ENCODE results near the gene PLCH2. TPM values are rescaled to one million over a fixed set of nuclear protein-coding genes. Genes with fewer than 3 reads are reported as not detected.

The PLCH2 gene
- total RNA-seq, 5 donors from 2014 or later (not counting 1 experiment from before 2014, with no cell fraction given), result 20.2 to 59.1 (median 27.9) TPM

GRCh38 chr1:2448098-2448445, 28.0 kb upstream of the PLCH2 start:
- POLR2A ChIA-PET, result no interaction called here
- Histone ChIP-seq H3K4me3 (ENCODE audit: control insufficient read depth in 1 of 2, extremely low read depth in 1 of 2, low read length in 1 of 2) (no peak overlapping the region), H3K9me3 (no peaks in the 10 kb centered on the region), H3K4me1 (ENCODE audit: control insufficient read depth in 1 of 2, extremely low read depth in 1 of 2, insufficient read depth in 2 of 2, low read length in 2 of 2) (peaks cover 0 to 7% of the 10 kb centered on the region in 2 experiments), H3K27ac (ENCODE audit: low read length) (no peak overlapping the region), H3K36me3 (ENCODE audit: control insufficient read depth in 2 of 2, extremely low read depth in 1 of 2, insufficient read depth in 1 of 2, low read length in 1 of 2) (no peaks in the 10 kb centered on the region), H3K27me3 (replicated peaks in 1 of 2; ENCODE audit: control insufficient read depth in 2 of 2, extremely low read depth in 1 of 2, insufficient read depth in 2 of 2, low read length in 1 of 2) (peaks cover 0 to 17% of the 10 kb centered on the region in 2 experiments)
- Mint-ChIP-seq H3K36me3 (no peaks in the 10 kb centered on the region), H3K27me3 (peaks cover 0 to 8% of the 10 kb centered on the region in 2 donors), H3K4me1 (no peaks in the 10 kb centered on the region), H3K4me3 (no peak overlapping the region), H3K27ac (no peak overlapping the region), H3K9me3 (no peaks in the 10 kb centered on the region)
- ATAC-seq (replicated peaks in 1 of 4) (no peak), DNase-seq (no peak)
- WGBS (ENCODE audit: insufficient coverage), result 61% methylated on average over 14 of the region's 18 CpGs
- CTCF ChIA-PET, result no interaction called here

- H3K27me3 ChIP-seq (replicated peaks in 1 of 2; ENCODE audit: control insufficient read depth in 2 of 2, extremely low read depth in 1 of 2, insufficient read depth in 2 of 2, low read length in 1 of 2), result peaks cover 0 to 4% of the 10 kb centered on the region in 2 experiments
- POLR2A ChIA-PET, result no interaction called here
- H3K9me3 ChIP-seq, result no peaks in the 10 kb centered on the region
- ATAC-seq (replicated peaks in 1 of 4), result no peak
- no peaks in the 10 kb centered on the region for H3K9me3 Mint-ChIP-seq
- no peak overlapping the region for H3K4me3 ChIP-seq (ENCODE audit: control insufficient read depth in 1 of 2, extremely low read depth in 1 of 2, low read length in 1 of 2)
- no peak overlapping the region for H3K4me3 Mint-ChIP-seq
- H3K27me3 Mint-ChIP-seq, result peaks cover 0 to 5% of the 10 kb centered on the region in 2 donors
- no peaks in the 10 kb centered on the region for H3K36me3 Mint-ChIP-seq
- CTCF ChIA-PET, result no interaction called here
- no peak for DNase-seq
- no peaks in the 10 kb centered on the region for H3K4me1 Mint-ChIP-seq
- H3K4me1 ChIP-seq (ENCODE audit: control insufficient read depth in 1 of 2, extremely low read depth in 1 of 2, insufficient read depth in 2 of 2, low read length in 2 of 2), result no peaks in the 10 kb centered on the region
- H3K36me3 ChIP-seq (ENCODE audit: control insufficient read depth in 2 of 2, extremely low read depth in 1 of 2, insufficient read depth in 1 of 2, low read length in 1 of 2), result no peaks in the 10 kb centered on the region
- no peak overlapping the region for H3K27ac ChIP-seq (ENCODE audit: low read length)
- 91% methylated on average over 10 of the region's 23 CpGs for WGBS (ENCODE audit: insufficient coverage)
- H3K27ac Mint-ChIP-seq, result no peak overlapping the region
Measured at GRCh38 chr1:2449636-2450454, 26.2 kb upstream of the PLCH2 start.

GRCh38 chr1:2451741-2452140, 24.3 kb upstream of the PLCH2 start:
- no peak overlapping the region for H3K27ac Mint-ChIP-seq
- H3K4me3 Mint-ChIP-seq, result no peak overlapping the region
- H3K36me3 Mint-ChIP-seq, result no peaks in the 10 kb centered on the region
- H3K4me1 Mint-ChIP-seq, result no peaks in the 10 kb centered on the region
- Histone ChIP-seq H3K4me1 (ENCODE audit: control insufficient read depth in 1 of 2, extremely low read depth in 1 of 2, insufficient read depth in 2 of 2, low read length in 2 of 2) (no peaks in the 10 kb centered on the region), H3K27me3 (replicated peaks in 1 of 2; ENCODE audit: control insufficient read depth in 2 of 2, extremely low read depth in 1 of 2, insufficient read depth in 2 of 2, low read length in 1 of 2) (no peaks in the 10 kb centered on the region), H3K4me3 (ENCODE audit: control insufficient read depth in 1 of 2, extremely low read depth in 1 of 2, low read length in 1 of 2) (no peak overlapping the region), H3K36me3 (ENCODE audit: control insufficient read depth in 2 of 2, extremely low read depth in 1 of 2, insufficient read depth in 1 of 2, low read length in 1 of 2) (no peaks in the 10 kb centered on the region), H3K27ac (ENCODE audit: low read length) (no peak overlapping the region), H3K9me3 (no peaks in the 10 kb centered on the region)
- DNase-seq (no peak), ATAC-seq (replicated peaks in 1 of 4) (no peak)
- WGBS (ENCODE audit: insufficient coverage), result 34% methylated on average over 11 of the region's 18 CpGs
- no peaks in the 10 kb centered on the region for H3K9me3 Mint-ChIP-seq
- POLR2A ChIA-PET, result no interaction called here
- no peaks in the 10 kb centered on the region for H3K27me3 Mint-ChIP-seq
- CTCF ChIA-PET, result no interaction called here

- Histone ChIP-seq H3K4me3 (ENCODE audit: control insufficient read depth in 1 of 2, extremely low read depth in 1 of 2, low read length in 1 of 2) (no peak overlapping the region), H3K36me3 (ENCODE audit: control insufficient read depth in 2 of 2, extremely low read depth in 1 of 2, insufficient read depth in 1 of 2, low read length in 1 of 2) (no peaks in the 10 kb centered on the region), H3K27me3 (replicated peaks in 1 of 2; ENCODE audit: control insufficient read depth in 2 of 2, extremely low read depth in 1 of 2, insufficient read depth in 2 of 2, low read length in 1 of 2) (no peaks in the 10 kb centered on the region), H3K4me1 (ENCODE audit: control insufficient read depth in 1 of 2, extremely low read depth in 1 of 2, insufficient read depth in 2 of 2, low read length in 2 of 2) (no peaks in the 10 kb centered on the region), H3K9me3 (no peaks in the 10 kb centered on the region), H3K27ac (ENCODE audit: low read length) (no peak overlapping the region)
- Mint-ChIP-seq H3K4me1 (no peaks in the 10 kb centered on the region), H3K27me3 (no peaks in the 10 kb centered on the region), H3K36me3 (no peaks in the 10 kb centered on the region), H3K9me3 (no peaks in the 10 kb centered on the region), H3K4me3 (no peak overlapping the region), H3K27ac (no peak overlapping the region)
- ATAC-seq (replicated peaks in 1 of 4), result no peak
- no peak for DNase-seq
- CTCF ChIA-PET, result no interaction called here
- 86% methylated on average over 17 of the region's 21 CpGs for WGBS (ENCODE audit: insufficient coverage)
- POLR2A ChIA-PET, result no interaction called here
Measured at GRCh38 chr1:2452201-2452931, 23.7 kb upstream of the PLCH2 start.

- Histone ChIP-seq H3K4me3 (ENCODE audit: control insufficient read depth in 1 of 2, extremely low read depth in 1 of 2, low read length in 1 of 2) (no peak overlapping the region), H3K36me3 (ENCODE audit: control insufficient read depth in 2 of 2, extremely low read depth in 1 of 2, insufficient read depth in 1 of 2, low read length in 1 of 2) (no peaks in the 10 kb centered on the region), H3K27me3 (replicated peaks in 1 of 2; ENCODE audit: control insufficient read depth in 2 of 2, extremely low read depth in 1 of 2, insufficient read depth in 2 of 2, low read length in 1 of 2) (no peaks in the 10 kb centered on the region), H3K4me1 (ENCODE audit: control insufficient read depth in 1 of 2, extremely low read depth in 1 of 2, insufficient read depth in 2 of 2, low read length in 2 of 2) (no peaks in the 10 kb centered on the region), H3K27ac (ENCODE audit: low read length) (no peak overlapping the region), H3K9me3 (no peaks in the 10 kb centered on the region)
- H3K4me1 Mint-ChIP-seq, result no peaks in the 10 kb centered on the region
- ChIA-PET POLR2A (no interaction called here), CTCF (no interaction called here)
- DNase-seq, result no peak
- no peak overlapping the region for H3K27ac Mint-ChIP-seq
- ATAC-seq (replicated peaks in 1 of 4), result no peak
- H3K27me3 Mint-ChIP-seq, result no peaks in the 10 kb centered on the region
- H3K9me3 Mint-ChIP-seq, result no peaks in the 10 kb centered on the region
- 73% methylated on average over 12 of the region's 19 CpGs for WGBS (ENCODE audit: insufficient coverage)
- no peak overlapping the region for H3K4me3 Mint-ChIP-seq
- no peaks in the 10 kb centered on the region for H3K36me3 Mint-ChIP-seq
Measured at GRCh38 chr1:2452932-2453315, 23.2 kb upstream of the PLCH2 start.

- H3K27ac Mint-ChIP-seq, result no peak overlapping the region
- H3K4me3 ChIP-seq (ENCODE audit: control insufficient read depth in 1 of 2, extremely low read depth in 1 of 2, low read length in 1 of 2), result no peak overlapping the region
- H3K27ac ChIP-seq (ENCODE audit: low read length), result no peak overlapping the region
- no peaks in the 10 kb centered on the region for H3K36me3 ChIP-seq (ENCODE audit: control insufficient read depth in 2 of 2, extremely low read depth in 1 of 2, insufficient read depth in 1 of 2, low read length in 1 of 2)
- ATAC-seq (replicated peaks in 1 of 4), result no peak
- no peaks in the 10 kb centered on the region for H3K27me3 ChIP-seq (replicated peaks in 1 of 2; ENCODE audit: control insufficient read depth in 2 of 2, extremely low read depth in 1 of 2, insufficient read depth in 2 of 2, low read length in 1 of 2)
- 87% methylated on average over 10 of the region's 10 CpGs for WGBS (ENCODE audit: insufficient coverage)
- ChIA-PET POLR2A (no interaction called here), CTCF (no interaction called here)
- no peaks in the 10 kb centered on the region for H3K27me3 Mint-ChIP-seq
- no peaks in the 10 kb centered on the region for H3K36me3 Mint-ChIP-seq
- peaks cover 0 to 2% (median 2%) of the 10 kb centered on the region in 3 donors for H3K4me1 Mint-ChIP-seq
- no peaks in the 10 kb centered on the region for H3K4me1 ChIP-seq (ENCODE audit: control insufficient read depth in 1 of 2, extremely low read depth in 1 of 2, insufficient read depth in 2 of 2, low read length in 2 of 2)
- H3K9me3 Mint-ChIP-seq, result no peaks in the 10 kb centered on the region
- no peaks in the 10 kb centered on the region for H3K9me3 ChIP-seq
- no peak for DNase-seq
- H3K4me3 Mint-ChIP-seq, result no peak overlapping the region
Measured at GRCh38 chr1:2454227-2454626, 21.9 kb upstream of the PLCH2 start.
